Measurements from ENCODE around the gene USP5. TPM values are rescaled to one million over a fixed set of nuclear protein-coding genes. Genes with fewer than 3 reads are reported as not detected.

The USP5 gene
- 100 to 1,000 TPM; 169 to 192 (median 176) TPM for total RNA-seq

GRCh38 chr12:6851921-6852650 lies at the start of gene USP5:
USP5 (plus strand) TSS chr12:6852150; CDS start chr12:6852180, 30 bp downstream.
- peak; percentile 78 to 80 for ATAC-seq
- peak; percentile 95 for DNase-seq
- no peaks in the 10 kb centered on the region for H3K27me3 Mint-ChIP-seq (ENCODE audit: low read depth)
- peaks cover 25% of the 10 kb centered on the region for H3K4me1 Mint-ChIP-seq (ENCODE audit: low read depth)
- no peaks in the 10 kb centered on the region for H3K9me3 Mint-ChIP-seq
- H3K36me3 Mint-ChIP-seq (ENCODE audit: insufficient read depth) = peaks cover 12% of the 10 kb centered on the region
- H3K4me3 Mint-ChIP-seq = peak within 1 kb of the TSS; percentile 94

- Mint-ChIP-seq H3K27me3 (ENCODE audit: low read depth) (no peaks in the 10 kb centered on the region), H3K36me3 (ENCODE audit: insufficient read depth) (peaks cover 6% of the 10 kb centered on the region), H3K9me3 (no peaks in the 10 kb centered on the region), H3K4me3 (no peak overlapping the region), H3K4me1 (ENCODE audit: low read depth) (peaks cover 9% of the 10 kb centered on the region)
- no peak for ATAC-seq
- DNase-seq = no peak
These were observed 44.8 kb upstream of the USP5 start for GRCh38 chr12:6807170-6807569.

GRCh38 chr12:6809056-6809455 lies 42.9 kb upstream of the USP5 start:
- H3K36me3 Mint-ChIP-seq (ENCODE audit: insufficient read depth) = peaks cover 7% of the 10 kb centered on the region
- peaks cover 9% of the 10 kb centered on the region for H3K4me1 Mint-ChIP-seq (ENCODE audit: low read depth)
- no peak overlapping the region for H3K4me3 Mint-ChIP-seq
- ATAC-seq = no peak
- no peaks in the 10 kb centered on the region for H3K27me3 Mint-ChIP-seq (ENCODE audit: low read depth)
- H3K9me3 Mint-ChIP-seq = no peaks in the 10 kb centered on the region
- no peak for DNase-seq

- no peak overlapping the region for H3K4me3 Mint-ChIP-seq
- no peak for ATAC-seq
- peaks cover 9% of the 10 kb centered on the region for H3K4me1 Mint-ChIP-seq (ENCODE audit: low read depth)
- no peak for DNase-seq
- H3K9me3 Mint-ChIP-seq = no peaks in the 10 kb centered on the region
- no peaks in the 10 kb centered on the region for H3K27me3 Mint-ChIP-seq (ENCODE audit: low read depth)
- H3K36me3 Mint-ChIP-seq (ENCODE audit: insufficient read depth) = peaks cover 10% of the 10 kb centered on the region
These were observed 41.2 kb upstream of the USP5 start for GRCh38 chr12:6810758-6811157.

- Mint-ChIP-seq H3K36me3 (ENCODE audit: insufficient read depth) (peaks cover 24% of the 10 kb centered on the region), H3K9me3 (no peaks in the 10 kb centered on the region), H3K4me3 (no peak overlapping the region), H3K4me1 (ENCODE audit: low read depth) (peaks cover 9% of the 10 kb centered on the region), H3K27me3 (ENCODE audit: low read depth) (no peaks in the 10 kb centered on the region)
- DNase-seq = no peak
- ATAC-seq = no peak
These were observed 38.6 kb upstream of the USP5 start for GRCh38 chr12:6813363-6813762.

- Mint-ChIP-seq H3K4me3 (no peak overlapping the region), H3K36me3 (ENCODE audit: insufficient read depth) (peaks cover 19% of the 10 kb centered on the region), H3K9me3 (no peaks in the 10 kb centered on the region), H3K4me1 (ENCODE audit: low read depth) (peaks cover 10% of the 10 kb centered on the region), H3K27me3 (ENCODE audit: low read depth) (no peaks in the 10 kb centered on the region)
- no peak for DNase-seq
- no peak for ATAC-seq
These were observed 35.4 kb upstream of the USP5 start for GRCh38 chr12:6816598-6816997.

- no peaks in the 10 kb centered on the region for H3K9me3 Mint-ChIP-seq
- no peak overlapping the region for H3K4me3 Mint-ChIP-seq
- H3K27me3 Mint-ChIP-seq (ENCODE audit: low read depth) = peaks cover 3% of the 10 kb centered on the region
- DNase-seq (no peak), ATAC-seq (no peak)
- H3K4me1 Mint-ChIP-seq (ENCODE audit: low read depth) = peaks cover 13% of the 10 kb centered on the region
- peaks cover 19% of the 10 kb centered on the region for H3K36me3 Mint-ChIP-seq (ENCODE audit: insufficient read depth)
These were observed 34.9 kb upstream of the USP5 start for GRCh38 chr12:6817098-6817497.

- H3K4me1 Mint-ChIP-seq (ENCODE audit: low read depth) = peaks cover 14% of the 10 kb centered on the region
- no peak overlapping the region for H3K4me3 Mint-ChIP-seq
- ATAC-seq (no peak), DNase-seq (no peak)
- no peaks in the 10 kb centered on the region for H3K9me3 Mint-ChIP-seq
- H3K36me3 Mint-ChIP-seq (ENCODE audit: insufficient read depth) = peaks cover 19% of the 10 kb centered on the region
- H3K27me3 Mint-ChIP-seq (ENCODE audit: low read depth) = peaks cover 4% of the 10 kb centered on the region
These were observed 34.2 kb upstream of the USP5 start for GRCh38 chr12:6817662-6818157.

- Mint-ChIP-seq H3K4me1 (ENCODE audit: low read depth) (peaks cover 14% of the 10 kb centered on the region), H3K4me3 (no peak overlapping the region), H3K36me3 (ENCODE audit: insufficient read depth) (peaks cover 19% of the 10 kb centered on the region), H3K9me3 (no peaks in the 10 kb centered on the region), H3K27me3 (ENCODE audit: low read depth) (peaks cover 9% of the 10 kb centered on the region)
- ATAC-seq (no peak), DNase-seq (no peak)
These were observed 33.7 kb upstream of the USP5 start for GRCh38 chr12:6818222-6818621.

GRCh38 chr12:6818645-6819044 lies 33.3 kb upstream of the USP5 start:
- no peak overlapping the region for H3K4me3 Mint-ChIP-seq
- no peaks in the 10 kb centered on the region for H3K9me3 Mint-ChIP-seq
- ATAC-seq (no peak), DNase-seq (no peak)
- peaks cover 19% of the 10 kb centered on the region for H3K36me3 Mint-ChIP-seq (ENCODE audit: insufficient read depth)
- H3K4me1 Mint-ChIP-seq (ENCODE audit: low read depth) = peaks cover 14% of the 10 kb centered on the region
- peaks cover 10% of the 10 kb centered on the region for H3K27me3 Mint-ChIP-seq (ENCODE audit: low read depth)

- Mint-ChIP-seq H3K9me3 (no peaks in the 10 kb centered on the region), H3K36me3 (ENCODE audit: insufficient read depth) (peaks cover 17% of the 10 kb centered on the region), H3K4me1 (ENCODE audit: low read depth) (peaks cover 14% of the 10 kb centered on the region), H3K27me3 (ENCODE audit: low read depth) (peaks cover 13% of the 10 kb centered on the region), H3K4me3 (no peak overlapping the region)
- DNase-seq (no peak), ATAC-seq (no peak)
These were observed 32.6 kb upstream of the USP5 start for GRCh38 chr12:6819106-6820030.

GRCh38 chr12:6820166-6820565 lies 31.8 kb upstream of the USP5 start:
- no peaks in the 10 kb centered on the region for H3K9me3 Mint-ChIP-seq
- H3K4me3 Mint-ChIP-seq = no peak overlapping the region
- peaks cover 14% of the 10 kb centered on the region for H3K4me1 Mint-ChIP-seq (ENCODE audit: low read depth)
- peaks cover 17% of the 10 kb centered on the region for H3K36me3 Mint-ChIP-seq (ENCODE audit: insufficient read depth)
- H3K27me3 Mint-ChIP-seq (ENCODE audit: low read depth) = peaks cover 19% of the 10 kb centered on the region
- ATAC-seq = no peak
- no peak for DNase-seq

- Mint-ChIP-seq H3K36me3 (ENCODE audit: insufficient read depth) (peaks cover 8% of the 10 kb centered on the region), H3K9me3 (no peaks in the 10 kb centered on the region), H3K4me1 (ENCODE audit: low read depth) (peaks cover 17% of the 10 kb centered on the region), H3K27me3 (ENCODE audit: low read depth) (peaks cover 27% of the 10 kb centered on the region), H3K4me3 (peak within 1 kb of the TSS; percentile 62)
- DNase-seq (no peak), ATAC-seq (peak; percentile 18 to 20)
These were observed 30.1 kb upstream of the USP5 start, which contains the start of gene GPR162 for GRCh38 chr12:6821591-6822425. GPR162 (plus strand) TSS chr12:6821821; CDS start chr12:6823899, 2,078 bp downstream.

Data from activated T-cell treated with anti-CD3 and anti-CD28 coated beads, Interleukin-2, amount 50 U/mL, for 4 hours (primary cell).